HepG2 (cell line): ENCODE results near the gene C22orf15. TPM values are rescaled to one million over a fixed set of nuclear protein-coding genes. Genes with fewer than 3 reads are reported as not detected.

Experiments
- AGO1 ChIP-seq: fragments of 200-400 bp; formaldehyde crosslinking; IDR thresholded peaks from 2 replicates; pipeline ENCODE4 v1.6.1; 2017; ENCODE audit warnings: mild to moderate bottlenecking, low read depth, low read length, moderate library complexity; ENCODE audit not compliant: poor library complexity, severe bottlenecking
- ATF7-NPFF ChIP-seq: sonication (generic); formaldehyde crosslinking; IDR thresholded peaks from 2 replicates; pipeline ENCODE4 v1.8.1; 2023; ENCODE audit warnings: mild to moderate bottlenecking, low read depth, missing genetic modification reagents, moderate library complexity
- DNMT1 ChIP-seq: sonication (generic); formaldehyde crosslinking; IDR thresholded peaks from 2 replicates; pipeline ENCODE4 v1.5.1; 2020; ENCODE audit warnings: mild to moderate bottlenecking, missing genetic modification reagents
- GATAD2A ChIP-seq: IDR thresholded peaks from 2 replicates; pipeline ENCODE4 v1.6.1; 2016
- POLR2G ChIP-seq: fragments of 200-400 bp; formaldehyde crosslinking; IDR thresholded peaks from 2 replicates; pipeline ENCODE4 v1.6.1; 2018; ENCODE audit warnings: mild to moderate bottlenecking, low read depth, low read length, moderate library complexity
- SP4 ChIP-seq: sonication (generic); formaldehyde crosslinking; IDR thresholded peaks from 2 replicates; pipeline ENCODE4 v1.8.1; 2023; ENCODE audit warnings: mild to moderate bottlenecking, missing genetic modification reagents
- ZBTB40 ChIP-seq, 2 experiments: fragments of 450-650 bp in 1 of 2; sonication (generic) in 1 of 2; formaldehyde crosslinking in 1 of 2; IDR thresholded peaks; 2 replicates each; pipeline versions ENCODE4 v1.6.1 to v1.8.0; 2016 to 2022; ENCODE audit warnings: antibody characterized with exemption in 1 of 2, mild to moderate bottlenecking in 1 of 2, missing genetic modification reagents in 1 of 2
- ZFYVE20 ChIP-seq: sonication (generic); formaldehyde crosslinking; IDR thresholded peaks from 2 replicates; pipeline ENCODE4 v1.8.0; 2023; ENCODE audit warnings: low read depth, mild to moderate bottlenecking, moderate library complexity, missing genetic modification reagents, borderline replicate concordance
- ZKSCAN1 ChIP-seq: fragments of 150-350 bp; IDR thresholded peaks from 2 replicates; pipeline ENCODE4 v1.6.1; 2014; ENCODE audit warnings: low read length
- polyA plus RNA-seq, 8 experiments: library from polyadenylated mRNA; depleted of rRNA in 3 of 8; stranded (reverse) in 7 of 8; unstranded in 1 of 8; fragments of >200 nt; fragmentation: Illumina TruSeq in 4 of 8; extraction: Trizol in 4 of 8; gene quantifications; 2 replicates each; pipeline versions ENCODE4 v1.2.1 to v1.2.3, GENCODE V29; 2011 to 2016; ENCODE audit warnings: low read depth in 4 of 8, missing spikeins in 1 of 8, mixed read lengths in 1 of 8; ENCODE audit not compliant: insufficient read depth in 1 of 8
- total RNA-seq, 5 experiments: library from RNA; depleted of rRNA; stranded (reverse); fragments of >200 nt; fragmentation: Illumina TruSeq; extraction: Trizol; gene quantifications; 2 replicates each; pipeline ENCODE4 v1.2.3, GENCODE V29; 2016; ENCODE audit warnings: low read depth in 1 of 5
- TF ChIP-seq, protein P1 (sequence below): sonication (generic); formaldehyde crosslinking; IDR thresholded peaks from 2 replicates; pipeline ENCODE4 v1.5.0; 2020; ENCODE audit warnings: mild to moderate bottlenecking, missing genetic modification reagents, borderline replicate concordance

C22orf15 gene
- total and polyA plus RNA-seq, 2 of the 13 experiments (the other 11 are each of a cell fraction or from before 2014, with no cell fraction given), result not detected

GRCh38 chr22:23716811-23717801 lies 45.7 kb upstream of the C22orf15 start (continued):
- TF ChIP-seq ZBTB40 (IDR thresholded peaks at IDR 0.05) (no peak), ZBTB40 (CRISPR knock-in tag; IDR thresholded peaks at IDR 0.05) (peak; percentile 65; the same call in 1 of the 2 replicates), ZKSCAN1 (no peak), ATF7-NPFF (CRISPR knock-in tag) (peak; percentile 69; the same call in 1 of the 2 replicates), SP4 (peak; percentile 68), AGO1 (no peak), POLR2G (peak; percentile 86), ZFYVE20 (CRISPR knock-in tag) (no peak), GATAD2A (CRISPR knock-in tag) (peak; percentile 60), DNMT1 (no peak)
- TF ChIP-seq, protein P1, sequence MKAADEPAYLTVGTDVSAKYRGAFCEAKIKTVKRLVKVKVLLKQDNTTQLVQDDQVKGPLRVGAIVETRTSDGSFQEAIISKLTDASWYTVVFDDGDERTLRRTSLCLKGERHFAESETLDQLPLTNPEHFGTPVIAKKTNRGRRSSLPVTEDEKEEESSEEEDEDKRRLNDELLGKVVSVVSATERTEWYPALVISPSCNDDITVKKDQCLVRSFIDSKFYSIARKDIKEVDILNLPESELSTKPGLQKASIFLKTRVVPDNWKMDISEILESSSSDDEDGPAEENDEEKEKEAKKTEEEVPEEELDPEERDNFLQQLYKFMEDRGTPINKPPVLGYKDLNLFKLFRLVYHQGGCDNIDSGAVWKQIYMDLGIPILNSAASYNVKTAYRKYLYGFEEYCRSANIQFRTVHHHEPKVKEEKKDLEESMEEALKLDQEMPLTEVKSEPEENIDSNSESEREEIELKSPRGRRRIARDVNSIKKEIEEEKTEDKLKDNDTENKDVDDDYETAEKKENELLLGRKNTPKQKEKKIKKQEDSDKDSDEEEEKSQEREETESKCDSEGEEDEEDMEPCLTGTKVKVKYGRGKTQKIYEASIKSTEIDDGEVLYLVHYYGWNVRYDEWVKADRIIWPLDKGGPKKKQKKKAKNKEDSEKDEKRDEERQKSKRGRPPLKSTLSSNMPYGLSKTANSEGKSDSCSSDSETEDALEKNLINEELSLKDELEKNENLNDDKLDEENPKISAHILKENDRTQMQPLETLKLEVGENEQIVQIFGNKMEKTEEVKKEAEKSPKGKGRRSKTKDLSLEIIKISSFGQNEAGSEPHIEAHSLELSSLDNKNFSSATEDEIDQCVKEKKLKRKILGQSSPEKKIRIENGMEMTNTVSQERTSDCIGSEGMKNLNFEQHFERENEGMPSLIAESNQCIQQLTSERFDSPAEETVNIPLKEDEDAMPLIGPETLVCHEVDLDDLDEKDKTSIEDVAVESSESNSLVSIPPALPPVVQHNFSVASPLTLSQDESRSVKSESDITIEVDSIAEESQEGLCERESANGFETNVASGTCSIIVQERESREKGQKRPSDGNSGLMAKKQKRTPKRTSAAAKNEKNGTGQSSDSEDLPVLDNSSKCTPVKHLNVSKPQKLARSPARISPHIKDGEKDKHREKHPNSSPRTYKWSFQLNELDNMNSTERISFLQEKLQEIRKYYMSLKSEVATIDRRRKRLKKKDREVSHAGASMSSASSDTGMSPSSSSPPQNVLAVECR, result peak; percentile 91; the same call in 1 of the 2 replicates
